GM19043 (cell line): ENCODE data around the gene AHNAK.

Experiments used
- ATAC-seq: cut with Tn5 transposase; IDR thresholded peaks from one replicate; pipeline ENCODE4 v1.9.1; 2021; ENCODE audit warnings: low read depth; ENCODE audit not compliant: unreplicated experiment

The AHNAK gene

GRCh38 chr11:62536301-62536957, 10.2 kb downstream of the AHNAK start:
- no peak for ATAC-seq

GRCh38 chr11:62535802-62536201, 10.8 kb downstream of the AHNAK start:
- no peak for ATAC-seq

- ATAC-seq = no peak
These were observed 11.6 kb downstream of the AHNAK start for GRCh38 chr11:62534779-62535545.

GRCh38 chr11:62532096-62532495, 14.5 kb downstream of the AHNAK start:
- ATAC-seq = no peak

GRCh38 chr11:62516736-62517371, 29.8 kb downstream of the AHNAK start:
- no peak for ATAC-seq

GRCh38 chr11:62514151-62514550, 32.5 kb downstream of the AHNAK start:
- no peak for ATAC-seq

GRCh38 chr11:62513626-62514025, 33.0 kb downstream of the AHNAK start:
- no peak for ATAC-seq

- ATAC-seq = no peak
These were observed 33.6 kb downstream of the AHNAK start for GRCh38 chr11:62512961-62513360.

- no peak for ATAC-seq
These were observed 38.1 kb downstream of the AHNAK start for GRCh38 chr11:62508336-62509058.

GRCh38 chr11:62507125-62507422, 39.5 kb downstream of the AHNAK start:
- no peak for ATAC-seq

- ATAC-seq = no peak
These were observed 40.0 kb downstream of the AHNAK start for GRCh38 chr11:62506413-62507124.

- ATAC-seq = no peak
These were observed 41.0 kb downstream of the AHNAK start for GRCh38 chr11:62505440-62506091.

GRCh38 chr11:62505059-62505439, 41.6 kb downstream of the AHNAK start:
- no peak for ATAC-seq

GRCh38 chr11:62504158-62504973, 42.2 kb downstream of the AHNAK start:
- no peak for ATAC-seq

- ATAC-seq = no peak
These were observed 44.4 kb downstream of the AHNAK start for GRCh38 chr11:62502030-62502730.

- no peak for ATAC-seq
These were observed 45.1 kb downstream of the AHNAK start for GRCh38 chr11:62501432-62501891.

GRCh38 chr11:62500650-62501030, 46.0 kb downstream of the AHNAK start:
- ATAC-seq = no peak

GRCh38 chr11:62499944-62500649, 46.5 kb downstream of the AHNAK start:
- ATAC-seq = no peak
